MCF 10A (cell line): ENCODE results near the gene NRP1. TPM values are rescaled to one million over a fixed set of nuclear protein-coding genes. Genes with fewer than 3 reads are reported as not detected.

ENCODE experiments used
- BruUV-seq: library from RNA; stranded (reverse); fragments of 400-500 nt; replicated peaks from 2 replicates; lab custom pipeline; 2021; lab: Mats Ljungman, UMichigan
- CTCF ChIA-PET: fragments of 300-600 bp; sonication (Branson Sonifier 250); formaldehyde crosslinking; extraction: SDS; loops from one replicate; lab custom pipeline; 2021; ENCODE audit warnings: antibody characterized with exemption, inconsistent platforms; lab: Yijun Ruan, JAX
- POLR2A ChIA-PET: fragments of 300-600, 350-650 bp; sonication (Branson Sonifier 250); formaldehyde crosslinking; extraction: SDS; loops from one replicate; lab custom pipeline; 2020; ENCODE audit warnings: antibody characterized with exemption, inconsistent platforms; lab: Yijun Ruan, JAX
- DNase-seq: peaks from one replicate; pipeline ENCODE4 v3.0.0-alpha.2; 2018; ENCODE audit not compliant: unreplicated experiment
- H3K27ac Mint-ChIP-seq: one replicate; pipeline ENCODE4 v1.8.0; 2022; ENCODE audit warnings: mild to moderate bottlenecking, low read depth, mixed read lengths; ENCODE audit not compliant: unreplicated experiment
- H3K27me3 Mint-ChIP-seq: one replicate; pipeline ENCODE4 v1.8.0; 2022; ENCODE audit warnings: mixed read lengths; ENCODE audit not compliant: insufficient read depth, unreplicated experiment
- H3K36me3 Mint-ChIP-seq: one replicate; pipeline ENCODE4 v1.8.0; 2022; ENCODE audit warnings: mild to moderate bottlenecking, moderate library complexity, mixed read lengths; ENCODE audit not compliant: insufficient read depth, unreplicated experiment
- H3K4me1 Mint-ChIP-seq: one replicate; pipeline ENCODE4 v1.8.0; 2022; ENCODE audit warnings: mixed read lengths; ENCODE audit not compliant: insufficient read depth, unreplicated experiment
- H3K4me3 Mint-ChIP-seq: one replicate; pipeline ENCODE4 v1.8.0; 2022; ENCODE audit warnings: mild to moderate bottlenecking, moderate library complexity, mixed read lengths; ENCODE audit not compliant: unreplicated experiment
- H3K9me3 Mint-ChIP-seq: one replicate; pipeline ENCODE4 v1.8.0; 2022; ENCODE audit warnings: mixed read lengths; ENCODE audit not compliant: unreplicated experiment
- intact Hi-C: fragments of 100-400 bp; cut with micrococcal nuclease; formaldehyde crosslinking; loops from 2 replicates; pipeline ENCODE4 v1.14.1; 2022
- total RNA-seq: library from RNA; stranded (reverse); gene quantifications from 2 replicates; pipeline ENCODE4 v1.2.3, GENCODE V29; 2022
- TF ChIP-seq, protein P1 (sequence below): fragments of 200-600 bp; IDR thresholded peaks from one replicate; pipeline ENCODE4 v1.8.0; 2022; ENCODE audit warnings: antibody characterized with exemption, mild to moderate bottlenecking; ENCODE audit not compliant: unreplicated experiment

NRP1 gene
- total RNA-seq, 1 experiment from 2014 or later = 66.6 TPM

DNA sequence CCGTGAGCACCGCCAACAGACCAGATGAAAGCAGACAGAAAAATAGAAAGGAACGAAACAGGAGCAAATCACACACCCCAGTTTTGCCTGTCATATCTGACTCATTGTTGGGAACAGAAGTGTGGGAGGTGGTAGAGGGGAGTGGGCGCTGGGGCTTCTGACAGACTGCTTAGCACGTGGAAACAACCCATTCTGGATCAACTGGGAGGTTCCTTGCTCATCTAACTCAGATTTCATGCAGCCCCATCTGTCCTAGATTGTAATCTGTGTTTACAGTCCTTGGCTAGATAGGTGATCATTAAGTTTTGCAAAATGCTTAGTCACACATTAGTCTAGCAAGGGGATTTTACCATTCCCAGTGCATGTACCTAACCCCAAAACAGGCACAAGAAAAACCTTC lies 154.1 kb downstream of the NRP1 start:
- intact Hi-C loops = no loop called here
- no peaks in the 10 kb centered on the region for H3K4me1 Mint-ChIP-seq
- ChIA-PET CTCF (no interaction called here), POLR2A (no interaction called here)
- no peaks in the 10 kb centered on the region for H3K27me3 Mint-ChIP-seq
- H3K36me3 Mint-ChIP-seq = peaks cover 12% of the 10 kb centered on the region
- no peak for DNase-seq
- H3K9me3 Mint-ChIP-seq = no peaks in the 10 kb centered on the region
- no peak overlapping the region for H3K27ac Mint-ChIP-seq
- no TSS peak for BruUV-seq
- no peak overlapping the region for H3K4me3 Mint-ChIP-seq
- TF ChIP-seq, protein P1, sequence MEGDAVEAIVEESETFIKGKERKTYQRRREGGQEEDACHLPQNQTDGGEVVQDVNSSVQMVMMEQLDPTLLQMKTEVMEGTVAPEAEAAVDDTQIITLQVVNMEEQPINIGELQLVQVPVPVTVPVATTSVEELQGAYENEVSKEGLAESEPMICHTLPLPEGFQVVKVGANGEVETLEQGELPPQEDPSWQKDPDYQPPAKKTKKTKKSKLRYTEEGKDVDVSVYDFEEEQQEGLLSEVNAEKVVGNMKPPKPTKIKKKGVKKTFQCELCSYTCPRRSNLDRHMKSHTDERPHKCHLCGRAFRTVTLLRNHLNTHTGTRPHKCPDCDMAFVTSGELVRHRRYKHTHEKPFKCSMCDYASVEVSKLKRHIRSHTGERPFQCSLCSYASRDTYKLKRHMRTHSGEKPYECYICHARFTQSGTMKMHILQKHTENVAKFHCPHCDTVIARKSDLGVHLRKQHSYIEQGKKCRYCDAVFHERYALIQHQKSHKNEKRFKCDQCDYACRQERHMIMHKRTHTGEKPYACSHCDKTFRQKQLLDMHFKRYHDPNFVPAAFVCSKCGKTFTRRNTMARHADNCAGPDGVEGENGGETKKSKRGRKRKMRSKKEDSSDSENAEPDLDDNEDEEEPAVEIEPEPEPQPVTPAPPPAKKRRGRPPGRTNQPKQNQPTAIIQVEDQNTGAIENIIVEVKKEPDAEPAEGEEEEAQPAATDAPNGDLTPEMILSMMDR = no peak

DNA sequence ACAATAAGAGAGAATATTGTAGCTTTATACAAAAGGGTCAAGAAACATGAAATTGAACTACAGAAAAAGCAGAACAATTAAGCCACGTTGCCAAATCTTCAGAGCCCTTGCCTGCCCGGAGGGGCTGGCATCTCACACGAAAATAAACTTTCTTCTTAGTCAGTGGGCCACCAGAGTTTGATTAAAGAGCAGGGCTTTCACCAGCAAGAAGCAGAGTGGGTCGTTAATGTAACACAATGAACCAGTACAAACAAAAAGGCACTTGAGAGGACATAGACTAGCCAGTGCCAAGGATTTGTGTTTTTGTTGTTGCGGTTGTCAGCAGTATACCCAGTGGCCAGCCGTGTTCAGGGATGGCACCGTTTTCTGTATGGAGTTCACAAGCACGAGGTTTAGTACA lies 155.4 kb downstream of the NRP1 start:
- Mint-ChIP-seq H3K4me1 (no peaks in the 10 kb centered on the region), H3K4me3 (no peak overlapping the region), H3K27ac (no peak overlapping the region), H3K27me3 (no peaks in the 10 kb centered on the region), H3K36me3 (peaks cover 12% of the 10 kb centered on the region), H3K9me3 (no peaks in the 10 kb centered on the region)
- DNase-seq = no peak
- TSS peak; percentile 31 for BruUV-seq
- ChIA-PET CTCF (no interaction called here), POLR2A (no interaction called here)
- intact Hi-C loops = no loop called here
- TF ChIP-seq, protein P1 = no peak

DNA sequence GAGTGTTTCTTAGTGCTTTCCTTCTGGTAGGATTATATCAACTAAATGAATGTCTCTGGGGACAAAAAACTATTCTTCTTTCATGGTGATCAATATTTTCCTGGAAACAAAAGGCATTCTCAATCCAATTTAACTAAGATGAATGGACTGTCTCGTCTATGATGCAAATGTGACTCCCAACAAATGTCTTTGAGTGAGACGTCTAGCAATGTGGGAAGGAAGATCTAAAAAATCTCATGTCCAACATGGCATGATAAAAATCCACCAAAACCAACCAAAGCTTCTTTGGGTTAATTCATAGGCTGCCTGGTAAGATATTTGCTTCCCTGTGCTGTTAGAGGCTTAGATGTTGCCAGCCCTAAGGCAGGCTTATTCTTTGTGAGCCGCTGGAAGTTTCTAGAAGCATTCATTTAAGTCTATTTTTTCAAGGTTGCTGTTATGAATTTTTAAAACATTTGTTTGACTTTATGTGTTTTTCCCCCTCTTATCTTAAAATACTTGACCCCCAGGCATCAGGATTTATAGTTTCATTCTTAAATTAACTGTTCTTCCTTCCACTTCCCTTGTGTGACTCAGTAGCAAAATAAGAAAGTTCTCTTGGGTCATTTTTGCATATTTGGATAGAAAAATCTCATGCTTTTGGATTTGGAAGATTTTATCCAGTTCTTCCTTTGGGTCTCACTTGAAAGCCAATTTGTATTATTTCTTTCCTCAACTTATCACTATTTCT lies 156.3 kb downstream of the NRP1 start:
- no peaks in the 10 kb centered on the region for H3K9me3 Mint-ChIP-seq
- H3K4me1 Mint-ChIP-seq = no peaks in the 10 kb centered on the region
- intact Hi-C loops = no loop called here
- no TSS peak for BruUV-seq
- TF ChIP-seq, protein P1 = no peak
- CTCF ChIA-PET = no interaction called here
- H3K27ac Mint-ChIP-seq = no peak overlapping the region
- H3K36me3 Mint-ChIP-seq = peaks cover 11% of the 10 kb centered on the region
- DNase-seq = no peak
- no peaks in the 10 kb centered on the region for H3K27me3 Mint-ChIP-seq
- POLR2A ChIA-PET = no interaction called here
- H3K4me3 Mint-ChIP-seq = no peak overlapping the region

DNA sequence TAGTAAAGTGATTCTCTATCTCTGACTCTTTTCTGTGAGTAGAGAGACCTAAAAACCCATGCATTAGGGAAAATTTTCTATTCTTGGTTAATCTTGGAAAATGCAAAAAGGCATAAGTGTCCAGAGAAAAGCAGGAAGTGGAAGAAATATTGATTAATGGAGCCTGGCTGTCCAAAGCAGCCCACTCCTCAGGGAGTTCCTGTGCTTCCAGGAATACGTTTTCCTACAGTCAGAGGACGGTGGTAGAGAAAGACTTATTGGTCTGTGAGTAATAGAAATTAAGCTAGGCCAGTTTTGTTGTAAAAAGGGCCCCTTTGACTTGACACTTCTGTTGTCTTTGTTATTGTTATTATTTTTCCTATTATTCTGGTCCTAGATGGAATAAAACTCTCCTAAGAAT lies 157.8 kb downstream of the NRP1 start:
- ChIA-PET POLR2A (no interaction called here), CTCF (interaction anchor here (0.6 kb wide), 1 partner anchor 60 kb away, joined by 3 read pairs; no protein-coding TSS in a partner anchor)
- H3K36me3 Mint-ChIP-seq = no peaks in the 10 kb centered on the region
- no TSS peak for BruUV-seq
- DNase-seq = no peak
- no peaks in the 10 kb centered on the region for H3K4me1 Mint-ChIP-seq
- no peaks in the 10 kb centered on the region for H3K9me3 Mint-ChIP-seq
- intact Hi-C loops = no loop called here
- no peak overlapping the region for H3K4me3 Mint-ChIP-seq
- H3K27ac Mint-ChIP-seq = no peak overlapping the region
- TF ChIP-seq, protein P1 = no peak
- no peaks in the 10 kb centered on the region for H3K27me3 Mint-ChIP-seq
